Endothelial cell of umbilical vein (primary cell): Measurements from ENCODE around the gene FLRT1. TPM values are rescaled to one million over a fixed set of nuclear protein-coding genes. Genes with fewer than 3 reads are reported as not detected.

Experiments used
- BruUV-seq: library from RNA; stranded (reverse); fragments of 400-500 nt; replicated peaks from 2 replicates; lab custom pipeline; 2021; lab: Mats Ljungman, UMichigan
- CTCF ChIA-PET: fragments of 300-600, 350-600 bp; sonication (Branson Sonifier 250); formaldehyde crosslinking; loops from one replicate; lab custom pipeline; 2021; ENCODE audit warnings: antibody characterized with exemption, inconsistent platforms; lab: Charles Lee
- POLR2A ChIA-PET: fragments of 300-600, 350-600 bp; sonication (Branson Sonifier 250); formaldehyde crosslinking; loops from one replicate; lab custom pipeline; 2021; ENCODE audit warnings: antibody characterized with exemption, inconsistent platforms; lab: Charles Lee
- DNase-seq: peaks from one replicate; pipeline ENCODE4 v3.0.0-alpha.2; 2011; ENCODE audit warnings: low read depth, low spot score
- FAIRE-seq: peaks from 2 replicates; lab custom pipeline; 2011; peaks lifted over from hg19 to GRCh38; lab: Jason Lieb, UNC
- H2AFZ ChIP-seq: 2 replicates; pipeline ENCODE4 v1.6.0; 2012; ENCODE audit warnings: low read depth, low read length, control low read depth, inconsistent platforms
- H3K27ac ChIP-seq: 2 replicates; pipeline ENCODE4 v1.5.1; 2011; ENCODE audit warnings: low read depth, mild to moderate bottlenecking, control low read depth, low read length, moderate library complexity; ENCODE audit not compliant: insufficient read depth
- H3K27me3 ChIP-seq, 2 experiments: 2 replicates each; pipeline versions ENCODE4 v1.6.0 to v1.6.1; 2011; ENCODE audit warnings: low read length in 2 of 2, mixed read lengths in 1 of 2; ENCODE audit not compliant: control insufficient read depth in 2 of 2, insufficient read depth in 2 of 2
- H3K36me3 ChIP-seq, 2 experiments: 2 replicates in 1 of 2; 3 replicates in 1 of 2; pipeline ENCODE4 v1.5.1; 2011; ENCODE audit warnings: low read length in 2 of 2, mild to moderate bottlenecking in 1 of 2, moderate library complexity in 1 of 2; ENCODE audit not compliant: control insufficient read depth in 2 of 2, insufficient read depth in 2 of 2; ENCODE audit errors: extremely low read depth in 1 of 2
- H3K4me1 ChIP-seq: 3 replicates; pipeline ENCODE4 v1.5.1; 2011; ENCODE audit warnings: mild to moderate bottlenecking, low read length; ENCODE audit not compliant: control insufficient read depth, insufficient read depth; ENCODE audit errors: extremely low read depth
- H3K4me2 ChIP-seq: 2 replicates; pipeline ENCODE4 v1.6.1; 2011; ENCODE audit warnings: low read length, control low read depth, mixed read lengths; ENCODE audit not compliant: insufficient read depth
- H3K4me3 ChIP-seq, 3 experiments: fragments of 200-600 bp in 1 of 3; sonication (generic), shearing (Covaris generic) in 1 of 3; replicated peaks in 1 of 3; 2 replicates each; pipeline ENCODE4 v1.5.1; 2011 to 2016; ENCODE audit warnings: control low read depth in 3 of 3, low read length in 3 of 3, mild to moderate bottlenecking in 2 of 3, inconsistent platforms in 1 of 3, low read depth in 1 of 3, moderate library complexity in 1 of 3; ENCODE audit not compliant: insufficient read depth in 1 of 3
- H3K79me2 ChIP-seq: 2 replicates; pipeline ENCODE4 v1.6.0; 2012; ENCODE audit warnings: low read length, inconsistent platforms; ENCODE audit not compliant: control insufficient read depth, insufficient read depth
- H3K9ac ChIP-seq: replicated peaks from 2 replicates; pipeline ENCODE3; 2011; ENCODE audit warnings: low read length, control low read depth; ENCODE audit not compliant: insufficient read depth; ENCODE audit errors: extremely low read depth
- H3K9me1 ChIP-seq: replicated peaks from 3 replicates; pipeline ENCODE4 v1.6.0; 2011; ENCODE audit warnings: mild to moderate bottlenecking, low read length; ENCODE audit not compliant: control insufficient read depth, insufficient read depth; ENCODE audit errors: extremely low read depth
- H3K9me3 ChIP-seq: replicated peaks from 2 replicates; pipeline ENCODE4 v1.5.1; 2012; ENCODE audit warnings: low read length, inconsistent platforms; ENCODE audit not compliant: control insufficient read depth, insufficient read depth
- H4K20me1 ChIP-seq: replicated peaks from 2 replicates; pipeline ENCODE3; 2011; ENCODE audit warnings: mild to moderate bottlenecking, low read length; ENCODE audit not compliant: control insufficient read depth, insufficient read depth; ENCODE audit errors: extremely low read depth
- CTCF ChIP-seq, 2 donors: IDR thresholded peaks; 1 replicate in 1 of 2; 2 replicates in 1 of 2; pipeline ENCODE4 v1.5.1; 2011; ENCODE audit warnings: low read length in 2 of 2, mild to moderate bottlenecking in 2 of 2, moderate library complexity in 2 of 2, control low read depth in 1 of 2, inconsistent platforms in 1 of 2, low read depth in 1 of 2; ENCODE audit not compliant: insufficient read depth in 1 of 2; ENCODE audit errors: extremely low read depth in 1 of 2
- EZH2 ChIP-seq: IDR thresholded peaks from 2 replicates; pipeline ENCODE4 v1.6.1; 2012; ENCODE audit warnings: borderline replicate concordance, low read depth, mild to moderate bottlenecking, moderate library complexity, low read length, inconsistent platforms; ENCODE audit not compliant: severe bottlenecking
- FOS ChIP-seq: IDR thresholded peaks from 2 replicates; pipeline ENCODE4 v1.6.1; 2011; ENCODE audit warnings: mild to moderate bottlenecking, low read length, moderate library complexity, borderline replicate concordance; ENCODE audit not compliant: insufficient read depth
- GATA2 ChIP-seq: IDR thresholded peaks from 2 replicates; pipeline ENCODE4 v1.7.0; 2011; ENCODE audit warnings: low read depth, mild to moderate bottlenecking, moderate library complexity, mixed read lengths, low read length; ENCODE audit not compliant: insufficient read length, insufficient read depth
- JUN ChIP-seq: IDR thresholded peaks from 2 replicates; pipeline ENCODE4 v1.6.1; 2011; ENCODE audit warnings: borderline replicate concordance, low read depth; ENCODE audit not compliant: insufficient read length, insufficient read depth
- MAX ChIP-seq: IDR thresholded peaks from 2 replicates; pipeline ENCODE4 v1.6.1; 2011; ENCODE audit not compliant: insufficient read depth, insufficient read length
- MYC ChIP-seq: IDR thresholded peaks from one replicate; pipeline ENCODE4 v1.6.1; 2011; ENCODE audit warnings: mild to moderate bottlenecking, low read depth, low read length
- POLR2A ChIP-seq: IDR thresholded peaks from 2 replicates; pipeline ENCODE4 v1.6.1; 2012; ENCODE audit warnings: low read depth, mild to moderate bottlenecking, control low read depth, low read length
- POLR2AphosphoS5 ChIP-seq: IDR thresholded peaks from 2 replicates; pipeline ENCODE4 v1.6.1; 2012; ENCODE audit warnings: low read depth, mild to moderate bottlenecking, control low read depth, low read length, moderate library complexity; ENCODE audit not compliant: insufficient read depth
- dilution Hi-C: fragments of 300-500 bp; cut with MboI; formaldehyde crosslinking; loops from one replicate; pipeline ENCODE4 v1.15.0; 2019; ENCODE audit warnings: low sequenced_read_pairs; ENCODE audit not compliant: extremely low pct_ligation_motif_present
- intact Hi-C: fragments of 100-400 bp; cut with micrococcal nuclease; formaldehyde crosslinking; loops from one replicate; pipeline ENCODE4 v1.10.0; 2022
- polyA plus RNA-seq, 4 experiments: library from polyadenylated mRNA; depleted of rRNA in 3 of 4; stranded (reverse) in 3 of 4; unstranded in 1 of 4; fragments of >200 nt; gene quantifications; 2 replicates each; pipeline versions ENCODE4 v1.2.1 to v1.2.3, GENCODE V29; 2011 to 2012; ENCODE audit warnings: missing spikeins in 1 of 4
- total RNA-seq: library from RNA; stranded (reverse); gene quantifications from 2 replicates; pipeline ENCODE4 v1.2.3, GENCODE V29; 2021

FLRT1 gene
- total and polyA plus RNA-seq, 2 donors (not counting 3 experiments of a cell fraction or from before 2014, with no cell fraction given): not detected

GRCh38 chr11:64044730-64045393 is 9.1 kb downstream of the FLRT1 start:
- intact Hi-C loops (no loop called here), dilution Hi-C loops (no loop called here)
- no peak overlapping the region for H2AFZ ChIP-seq
- H3K27ac ChIP-seq: no peak overlapping the region
- H3K4me3 ChIP-seq: no peak overlapping the region
- no TSS peak for BruUV-seq
- H3K79me2 ChIP-seq: no peaks in the 10 kb centered on the region
- H3K4me2 ChIP-seq: no peak overlapping the region
- TF ChIP-seq POLR2A: no peak
- no peak for TF ChIP-seq FOS
- no peaks in the 10 kb centered on the region for H3K36me3 ChIP-seq
- CTCF ChIA-PET: no interaction called here
- no peaks in the 10 kb centered on the region for H4K20me1 ChIP-seq
- DNase-seq (no peak), FAIRE-seq (no peak)
- no peaks in the 10 kb centered on the region for H3K9me3 ChIP-seq
- H3K9ac ChIP-seq: no peak overlapping the region
- no peaks in the 10 kb centered on the region for H3K9me1 ChIP-seq
- POLR2A ChIA-PET: no interaction called here
- no peaks in the 10 kb centered on the region for H3K27me3 ChIP-seq
- H3K4me1 ChIP-seq: no peaks in the 10 kb centered on the region

- H3K36me3 ChIP-seq: no peaks in the 10 kb centered on the region
- H3K27me3 ChIP-seq: no peaks in the 10 kb centered on the region
- DNase-seq (no peak), FAIRE-seq (no peak)
- POLR2A ChIA-PET: no interaction called here
- intact Hi-C loops: no loop called here
- CTCF ChIA-PET: no interaction called here
- no TSS peak for BruUV-seq
- no peaks in the 10 kb centered on the region for H4K20me1 ChIP-seq
- dilution Hi-C loops: no loop called here
- no peak overlapping the region for H2AFZ ChIP-seq
- no peak overlapping the region for H3K4me3 ChIP-seq
- no peak overlapping the region for H3K4me2 ChIP-seq
- H3K9me3 ChIP-seq: no peaks in the 10 kb centered on the region
- no peak overlapping the region for H3K27ac ChIP-seq
- no peaks in the 10 kb centered on the region for H3K9me1 ChIP-seq
- no peaks in the 10 kb centered on the region for H3K4me1 ChIP-seq
- no peaks in the 10 kb centered on the region for H3K79me2 ChIP-seq
- no peak overlapping the region for H3K9ac ChIP-seq
- TF ChIP-seq EZH2 (no peak), FOS (no peak), POLR2A (no peak), CTCF (IDR thresholded peaks at IDR 0.05; ENCODE audit: extremely low read depth in 1 of 2, insufficient read depth in 1 of 2, low read depth in 1 of 2, low read length in 2 of 2) (no peak), JUN (no peak), MAX (no peak), MYC (no peak), POLR2AphosphoS5 (no peak), GATA2 (no peak)
Observed at GRCh38 chr11:64045700-64046099, 10.0 kb downstream of the FLRT1 start.
